Measurements from ENCODE around the gene IGFLR1.

IGFLR1 gene

DNA sequence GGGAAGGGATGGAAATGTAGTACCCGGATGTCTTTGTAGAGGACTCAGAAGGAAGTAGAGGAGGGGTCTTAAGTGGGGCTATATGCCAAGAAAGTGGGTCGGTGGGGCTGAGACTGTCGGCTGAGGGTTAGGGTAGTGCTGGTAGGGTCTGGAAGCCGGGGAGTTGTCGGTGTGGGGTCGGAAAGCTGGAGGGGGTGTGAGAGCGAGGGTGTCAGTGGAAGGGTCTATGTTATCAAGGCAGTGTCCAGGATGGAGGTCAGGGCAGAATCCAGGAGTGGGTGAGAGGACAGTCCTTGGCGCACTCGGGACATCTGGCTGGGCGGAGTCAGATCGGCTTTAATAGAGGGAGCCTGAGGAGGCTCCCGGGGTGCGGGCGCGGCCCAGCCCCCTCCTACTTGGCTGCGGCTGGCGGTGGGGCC lies 12.9 kb upstream of the IGFLR1 start:
- TF ChIP-seq, protein P1, sequence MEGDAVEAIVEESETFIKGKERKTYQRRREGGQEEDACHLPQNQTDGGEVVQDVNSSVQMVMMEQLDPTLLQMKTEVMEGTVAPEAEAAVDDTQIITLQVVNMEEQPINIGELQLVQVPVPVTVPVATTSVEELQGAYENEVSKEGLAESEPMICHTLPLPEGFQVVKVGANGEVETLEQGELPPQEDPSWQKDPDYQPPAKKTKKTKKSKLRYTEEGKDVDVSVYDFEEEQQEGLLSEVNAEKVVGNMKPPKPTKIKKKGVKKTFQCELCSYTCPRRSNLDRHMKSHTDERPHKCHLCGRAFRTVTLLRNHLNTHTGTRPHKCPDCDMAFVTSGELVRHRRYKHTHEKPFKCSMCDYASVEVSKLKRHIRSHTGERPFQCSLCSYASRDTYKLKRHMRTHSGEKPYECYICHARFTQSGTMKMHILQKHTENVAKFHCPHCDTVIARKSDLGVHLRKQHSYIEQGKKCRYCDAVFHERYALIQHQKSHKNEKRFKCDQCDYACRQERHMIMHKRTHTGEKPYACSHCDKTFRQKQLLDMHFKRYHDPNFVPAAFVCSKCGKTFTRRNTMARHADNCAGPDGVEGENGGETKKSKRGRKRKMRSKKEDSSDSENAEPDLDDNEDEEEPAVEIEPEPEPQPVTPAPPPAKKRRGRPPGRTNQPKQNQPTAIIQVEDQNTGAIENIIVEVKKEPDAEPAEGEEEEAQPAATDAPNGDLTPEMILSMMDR (IDR thresholded peaks at IDR 0.05): no peak

DNA sequence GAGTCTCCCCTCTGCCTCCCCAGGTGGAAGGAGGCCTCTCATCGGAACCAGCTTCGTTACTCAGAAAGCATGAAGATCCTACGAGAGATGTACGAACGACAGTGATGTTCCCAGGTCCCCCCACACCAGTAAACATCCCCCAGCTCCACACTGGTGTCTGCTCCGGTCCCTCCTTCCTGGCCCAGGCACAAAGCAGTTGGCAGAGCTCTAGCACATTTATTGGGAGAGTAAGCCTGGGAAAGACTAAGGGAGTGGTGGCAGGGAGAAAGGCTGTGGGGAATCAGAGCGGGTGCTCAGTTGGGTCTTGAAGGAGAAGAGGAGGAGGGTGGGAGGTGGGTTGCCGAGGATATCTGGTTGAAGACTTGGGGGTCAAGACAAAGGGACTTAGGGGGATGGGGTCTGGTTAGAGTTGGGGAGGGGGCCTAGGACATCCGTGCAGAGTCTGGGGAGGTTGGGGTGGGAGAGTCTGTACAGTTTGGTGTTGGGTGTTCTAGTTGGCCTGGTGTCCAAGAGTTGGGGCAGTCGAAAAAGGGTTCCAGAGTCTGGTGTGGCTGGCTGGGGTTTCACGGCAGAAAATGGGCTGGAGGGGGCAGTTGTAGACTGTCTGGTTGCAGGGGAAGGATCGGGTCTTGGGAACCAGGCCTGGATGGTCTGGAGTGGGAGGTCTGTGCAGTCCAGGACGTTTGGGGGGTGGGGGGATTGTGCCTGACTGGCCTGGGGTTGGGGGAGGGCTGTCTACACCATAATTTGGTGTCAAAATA lies 12.3 kb upstream of the IGFLR1 start:
- TF ChIP-seq, protein P1 (IDR thresholded peaks at IDR 0.05): no peak

DNA sequence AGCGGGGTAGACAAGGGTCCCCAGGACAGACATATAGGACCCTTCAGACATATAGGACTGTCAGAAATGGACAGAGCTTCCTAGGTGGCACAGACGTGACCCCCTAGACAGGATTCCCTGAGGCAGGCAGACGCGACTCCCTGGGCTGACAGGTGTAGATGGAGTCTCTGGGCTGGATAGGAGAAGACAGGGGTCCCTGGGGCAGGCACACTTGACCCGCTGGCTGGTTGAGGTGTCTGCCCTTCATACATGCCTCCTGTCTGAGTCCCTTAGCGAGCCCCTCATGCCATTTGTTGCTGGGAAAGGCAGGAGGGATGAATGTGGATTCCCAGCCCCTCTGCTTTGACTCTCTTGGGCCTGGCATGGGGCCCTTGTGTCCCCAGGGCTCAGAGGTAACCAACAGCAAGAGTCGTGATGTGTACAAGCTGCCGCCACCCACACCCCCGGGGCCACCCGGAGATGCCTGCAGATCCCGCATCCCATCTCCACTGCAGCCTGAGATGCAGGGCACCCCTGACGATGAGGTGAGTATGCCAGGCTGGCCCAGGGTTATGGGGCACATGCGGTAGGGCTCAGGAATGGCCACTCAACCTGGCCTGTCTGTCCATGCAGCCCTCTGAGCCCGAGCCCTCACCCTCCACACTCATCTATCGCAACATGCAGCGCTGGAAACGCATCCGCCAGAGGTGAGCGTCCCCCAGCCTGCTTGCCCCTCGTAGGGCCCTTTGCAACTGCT lies 11.6 kb upstream of the IGFLR1 start:
- TF ChIP-seq, protein P1 (IDR thresholded peaks at IDR 0.05): no peak

DNA sequence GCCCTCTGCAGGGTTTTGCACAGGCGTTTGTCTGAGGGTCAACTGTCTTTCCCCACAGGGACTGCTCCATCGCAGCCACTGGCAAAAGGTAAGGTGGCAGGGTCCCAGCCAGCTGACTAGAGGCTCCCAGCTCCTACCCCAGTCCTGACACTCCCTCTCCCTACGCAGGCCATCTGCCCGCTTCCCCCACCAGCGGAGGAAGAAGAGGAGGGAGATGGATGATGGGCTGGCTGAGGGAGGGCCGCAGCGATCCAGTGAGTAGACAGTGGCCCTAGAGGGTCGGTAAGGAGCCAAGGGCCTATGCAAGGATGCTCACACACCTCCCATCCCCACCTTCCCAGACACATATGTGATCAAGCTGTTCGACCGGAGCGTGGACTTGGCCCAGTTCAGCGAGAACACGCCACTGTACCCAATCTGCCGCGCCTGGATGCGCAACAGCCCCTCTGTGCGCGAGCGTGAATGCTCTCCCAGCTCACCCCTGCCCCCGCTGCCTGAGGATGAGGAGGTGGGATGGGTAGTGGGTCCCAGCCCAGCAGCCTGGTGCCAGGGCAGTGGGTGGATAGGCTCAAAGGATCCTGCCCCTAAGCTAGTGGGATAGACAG lies 10.6 kb upstream of the IGFLR1 start:
- TF ChIP-seq, protein P1 (IDR thresholded peaks at IDR 0.05): no peak

DNA sequence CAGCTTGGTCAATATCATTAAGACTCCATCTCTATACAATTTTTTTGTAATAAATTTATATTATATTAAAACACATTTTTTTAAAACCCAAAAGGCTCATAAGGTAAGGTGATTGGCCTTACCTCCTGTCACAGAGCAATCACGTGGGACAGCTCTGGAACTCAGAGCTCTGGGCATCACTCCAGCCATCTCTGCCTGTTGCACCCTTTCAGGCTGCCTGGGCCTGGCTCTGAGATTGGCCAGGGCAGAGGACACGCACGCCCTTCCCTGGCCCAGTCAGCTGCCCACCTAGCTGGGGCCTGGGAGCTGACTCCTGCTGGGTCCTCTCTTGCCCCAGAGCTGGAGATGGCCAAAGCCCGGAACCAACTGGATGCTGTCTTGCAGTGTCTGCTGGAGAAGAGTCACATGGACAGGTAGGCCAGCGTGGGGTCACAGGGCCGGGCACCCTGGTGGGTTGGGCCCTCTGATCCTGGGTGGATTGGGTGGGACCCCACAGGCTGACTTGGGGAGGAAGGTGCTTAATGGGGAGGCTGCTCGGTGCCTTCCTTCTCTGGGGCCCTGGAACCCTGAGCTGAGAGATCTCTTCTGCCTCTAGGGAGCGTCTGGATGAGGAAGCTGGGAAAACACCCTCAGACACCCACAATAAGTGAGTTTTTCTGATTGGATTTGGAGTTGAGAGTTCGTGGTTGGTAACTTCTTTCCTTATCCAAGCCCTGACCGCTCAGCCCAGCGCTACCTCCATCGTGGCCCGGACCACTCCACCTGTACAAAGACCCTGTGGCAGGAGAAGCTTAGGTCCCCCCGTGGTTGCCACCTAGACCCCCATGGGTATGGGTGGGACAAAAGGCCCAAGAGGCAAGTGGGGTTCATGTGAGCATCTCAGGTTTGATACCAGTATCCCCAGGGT lies 9.8 kb upstream of the IGFLR1 start:
- TF ChIP-seq, protein P1 (IDR thresholded peaks at IDR 0.05): no peak

DNA sequence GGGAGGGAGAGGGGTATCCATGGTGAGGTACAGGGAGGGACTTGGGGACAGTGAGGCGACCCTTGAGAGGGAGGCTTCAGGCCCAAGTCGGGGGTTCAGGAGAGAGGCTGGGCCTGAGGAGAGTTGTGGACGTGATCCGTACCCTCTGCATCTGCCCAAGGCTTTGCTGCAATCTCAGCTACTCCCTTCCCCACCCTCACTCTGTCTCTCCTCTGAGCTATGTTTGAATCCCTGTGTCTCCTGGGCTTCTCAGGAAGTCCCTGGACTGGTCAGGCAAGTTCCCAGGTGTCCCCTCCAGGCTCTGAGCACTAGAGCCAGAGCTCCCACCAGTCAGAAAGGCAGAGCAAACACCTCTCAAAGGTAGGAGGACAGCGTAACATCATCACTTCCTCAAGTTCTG lies 7.9 kb upstream of the IGFLR1 start:
- TF ChIP-seq, protein P1 (IDR thresholded peaks at IDR 0.05): no peak
